Naive thymus-derived CD4-positive, alpha-beta T cell (primary cell): Measurements from ENCODE around the gene ZMYND11. TPM values are rescaled to one million over a fixed set of nuclear protein-coding genes. Genes with fewer than 3 reads are reported as not detected.
A peak's percentile ranks its signal among the peaks of the same experiment; 100 is the strongest.

Experiments
- ATAC-seq: fragments of 150-1000 bp; cut with Tn5 transposase; 2 replicates; pipeline ENCODE4 v1.10.0; 2021; ENCODE audit warnings: mild to moderate bottlenecking, moderate library complexity
- CTCF ChIA-PET: fragments of 350-600 bp; sonication (Branson Sonifier 250); formaldehyde crosslinking; loops from one replicate; lab custom pipeline; 2021; ENCODE audit warnings: antibody characterized with exemption; lab: Charles Lee
- POLR2A ChIA-PET: fragments of 350-600 bp; sonication (Branson Sonifier 250); formaldehyde crosslinking; loops from one replicate; lab custom pipeline; 2021; ENCODE audit warnings: antibody characterized with exemption, inconsistent platforms; lab: Charles Lee
- DNase-seq, 9 donors: peaks; one replicate each; pipeline versions ENCODE4 v3.0.0 to v3.0.0-alpha.2; 2020 to 2022; ENCODE audit warnings: mixed read lengths in 1 of 9
- H3K27ac ChIP-seq: one replicate; pipeline ENCODE4 v1.7.0; 2013; ENCODE audit warnings: mild to moderate bottlenecking, low read depth, low read length, moderate library complexity
- H3K27me3 ChIP-seq, 2 donors: one replicate each; pipeline ENCODE4 v1.7.0; 2013; ENCODE audit warnings: low read length in 2 of 2, mild to moderate bottlenecking in 2 of 2, moderate library complexity in 2 of 2; ENCODE audit not compliant: control insufficient read depth in 2 of 2, insufficient read depth in 2 of 2
- H3K36me3 ChIP-seq, 3 experiments: 1 replicate in 2 of 3; 2 replicates in 1 of 3; pipeline ENCODE4 v1.7.0; 2013; ENCODE audit warnings: low read length in 3 of 3, mild to moderate bottlenecking in 3 of 3, moderate library complexity in 1 of 3; ENCODE audit not compliant: insufficient read depth in 3 of 3, control insufficient read depth in 2 of 3
- H3K4me1 ChIP-seq, 2 donors: one replicate each; pipeline ENCODE4 v1.7.0; 2013; ENCODE audit warnings: low read length in 2 of 2, mild to moderate bottlenecking in 2 of 2, moderate library complexity in 1 of 2; ENCODE audit not compliant: control insufficient read depth in 2 of 2, insufficient read depth in 2 of 2
- H3K4me3 ChIP-seq: 2 replicates; pipeline ENCODE4 v1.7.0; 2013; ENCODE audit warnings: mild to moderate bottlenecking, low read length
- H3K9me3 ChIP-seq, 3 experiments: 1 replicate in 2 of 3; 2 replicates in 1 of 3; pipeline ENCODE4 v1.7.0; 2013; ENCODE audit warnings: low read length in 3 of 3; ENCODE audit not compliant: control insufficient read depth in 2 of 3
- H3K27ac Mint-ChIP-seq, 9 donors: one replicate each; pipeline ENCODE4 v1.8.0; 2020 to 2022; ENCODE audit warnings: mixed read lengths in 9 of 9, mild to moderate bottlenecking in 8 of 9, moderate library complexity in 5 of 9, inconsistent platforms in 2 of 9
- H3K27me3 Mint-ChIP-seq, 5 donors: one replicate each; pipeline ENCODE4 v1.8.0; 2021 to 2022; ENCODE audit warnings: mixed read lengths in 5 of 5, mild to moderate bottlenecking in 1 of 5
- H3K36me3 Mint-ChIP-seq, 5 donors: one replicate each; pipeline ENCODE4 v1.8.0; 2020 to 2022; ENCODE audit warnings: mixed read lengths in 5 of 5, mild to moderate bottlenecking in 3 of 5, inconsistent platforms in 1 of 5
- H3K4me1 Mint-ChIP-seq, 7 donors: one replicate each; pipeline ENCODE4 v1.8.0; 2020 to 2022; ENCODE audit warnings: mixed read lengths in 7 of 7, mild to moderate bottlenecking in 3 of 7, inconsistent platforms in 1 of 7
- H3K4me3 Mint-ChIP-seq, 10 donors: one replicate each; pipeline ENCODE4 v1.8.0; 2020 to 2022; ENCODE audit warnings: mild to moderate bottlenecking in 10 of 10, mixed read lengths in 10 of 10, moderate library complexity in 6 of 10, inconsistent platforms in 2 of 10
- H3K9me3 Mint-ChIP-seq, 11 donors: one replicate each; pipeline ENCODE4 v1.8.0; 2020 to 2022; ENCODE audit warnings: mixed read lengths in 11 of 11, mild to moderate bottlenecking in 4 of 11, inconsistent platforms in 1 of 11, moderate library complexity in 1 of 11
- intact Hi-C, 2 donors: fragments of 100-400 bp; cut with micrococcal nuclease; formaldehyde crosslinking; loops; one replicate each; pipeline ENCODE4 v1.15.1; 2023
- polyA plus RNA-seq, 2 donors: library from polyadenylated mRNA; unstranded; fragments of 300-500 nt; fragmentation: Illumina TruSeq; gene quantifications; one replicate each; pipeline ENCODE4 v1.2.3, GENCODE V29; 2021
- total RNA-seq, 6 experiments: library from RNA in 5 of 6; stranded (reverse) in 5 of 6; gene quantifications; 1 replicate in 5 of 6; 2 replicates in 1 of 6; pipeline ENCODE4 v1.2.3 and lab custom pipeline; 2021 to 2026

Gene ZMYND11
- total and polyA plus RNA-seq, 7 experiments from 2014 or later: 25.7 to 63.1 (median 41.9) TPM

DNA sequence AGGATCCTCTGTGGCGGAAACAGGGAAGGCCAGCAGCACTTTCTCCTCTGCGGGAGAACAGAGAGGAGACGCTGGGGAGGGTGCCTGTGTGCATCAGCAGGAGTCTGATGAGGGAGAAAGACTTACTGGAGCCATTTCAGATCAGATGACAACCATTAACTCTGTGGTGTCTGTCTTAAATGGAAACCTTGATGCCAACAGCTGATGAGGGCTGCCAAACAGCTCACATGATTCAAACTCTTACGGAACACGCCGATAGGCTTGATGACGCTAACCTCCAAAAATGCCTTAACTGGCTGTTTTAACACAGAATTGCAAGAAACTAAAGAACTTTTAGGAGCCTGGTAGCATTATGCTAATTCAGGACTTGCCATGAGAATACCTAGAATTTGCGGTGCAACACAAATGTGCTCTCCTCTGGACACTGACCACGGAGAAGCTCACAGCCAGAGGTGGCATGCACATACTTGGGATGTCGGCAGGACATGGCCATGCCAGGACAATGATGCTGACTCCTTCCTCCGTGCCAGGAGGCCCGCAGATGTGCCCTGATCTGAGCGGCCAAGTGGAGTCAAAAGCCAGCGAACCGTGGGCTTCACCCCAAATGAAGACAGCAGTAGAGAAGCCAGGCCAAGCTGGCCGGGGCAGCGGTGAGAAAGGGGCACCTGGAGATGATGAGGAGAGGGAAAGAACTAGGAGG is 154.9 kb downstream of the ZMYND11 start:
- no peak overlapping the region for H3K4me3 ChIP-seq
- DNase-seq: no peak
- peak overlapping the region in 1 of 9 donors; percentile 36 for H3K27ac Mint-ChIP-seq
- no peak overlapping the region for H3K27ac ChIP-seq
- intact Hi-C loops: no loop called here
- no peaks in the 10 kb centered on the region for H3K27me3 ChIP-seq
- peaks cover 0 to 4% (median 0%) of the 10 kb centered on the region in 11 donors for H3K9me3 Mint-ChIP-seq
- ATAC-seq: no peak
- ChIA-PET POLR2A (no interaction called here), CTCF (no interaction called here)
- H3K4me1 Mint-ChIP-seq: peaks cover 0 to 2% (median 0%) of the 10 kb centered on the region in 7 donors
- H3K36me3 Mint-ChIP-seq: peaks cover 0 to 21% (median 7%) of the 10 kb centered on the region in 5 donors
- H3K36me3 ChIP-seq: peaks cover 0 to 7% (median 0%) of the 10 kb centered on the region in 3 experiments
- H3K4me1 ChIP-seq: no peaks in the 10 kb centered on the region
- H3K27me3 Mint-ChIP-seq: peaks cover 0 to 5% (median 0%) of the 10 kb centered on the region in 5 donors
- H3K4me3 Mint-ChIP-seq: no peak overlapping the region
- H3K9me3 ChIP-seq: no peaks in the 10 kb centered on the region

DNA sequence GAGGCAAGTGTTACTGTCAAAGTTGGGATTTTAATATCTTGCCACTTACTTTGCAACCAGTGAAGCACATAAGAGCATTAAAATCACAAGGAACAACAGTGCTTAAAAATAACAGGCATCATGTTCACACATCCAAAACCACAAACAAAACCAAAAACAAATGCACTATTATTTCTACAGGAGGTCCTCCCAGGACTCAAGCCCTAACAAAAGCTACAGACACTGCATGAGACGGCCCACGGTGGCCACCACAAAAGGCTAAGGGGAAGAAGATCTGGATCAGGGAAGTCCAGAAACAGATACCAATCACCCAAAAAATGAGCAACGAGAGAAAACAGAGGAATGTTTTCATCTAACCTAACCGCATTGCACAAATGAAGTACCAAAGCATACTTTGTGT is 158.4 kb downstream of the ZMYND11 start:
- H3K9me3 ChIP-seq: no peaks in the 10 kb centered on the region
- intact Hi-C loops: no loop called here
- ChIA-PET CTCF (no interaction called here), POLR2A (no interaction called here)
- Mint-ChIP-seq H3K36me3 (peaks cover 2 to 7% (median 4%) of the 10 kb centered on the region in 5 donors), H3K27me3 (peaks cover 0 to 5% (median 0%) of the 10 kb centered on the region in 5 donors), H3K27ac (no peak overlapping the region), H3K9me3 (peaks cover 0 to 4% (median 0%) of the 10 kb centered on the region in 11 donors), H3K4me3 (no peak overlapping the region), H3K4me1 (peaks cover 0 to 2% (median 0%) of the 10 kb centered on the region in 7 donors)
- peaks cover 0 to 3% (median 0%) of the 10 kb centered on the region in 3 experiments for H3K36me3 ChIP-seq
- DNase-seq (no peak), ATAC-seq (no peak)
- no peak overlapping the region for H3K4me3 ChIP-seq
- no peaks in the 10 kb centered on the region for H3K27me3 ChIP-seq
- no peaks in the 10 kb centered on the region for H3K4me1 ChIP-seq
- no peak overlapping the region for H3K27ac ChIP-seq

DNA sequence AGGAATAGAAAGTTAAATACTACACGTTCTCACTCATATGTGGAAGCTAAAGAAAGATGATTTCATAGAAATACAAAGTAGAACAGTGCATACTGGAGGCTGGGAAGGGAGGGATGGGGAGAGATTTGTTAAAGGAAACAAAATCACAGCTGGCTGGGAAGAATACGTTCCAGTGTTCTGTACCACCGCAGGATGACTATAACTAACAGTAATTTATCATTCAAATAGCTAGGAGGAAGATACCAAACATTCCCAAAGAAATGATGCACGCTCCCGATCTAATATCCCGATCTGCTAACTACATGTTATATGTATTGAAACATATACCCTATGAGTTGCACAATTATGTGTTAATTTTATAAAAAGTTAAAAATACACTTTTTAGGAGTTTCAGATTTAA is 162.3 kb downstream of the ZMYND11 start:
- no peak overlapping the region for H3K27ac ChIP-seq
- H3K27me3 Mint-ChIP-seq: peaks cover 0 to 5% (median 0%) of the 10 kb centered on the region in 5 donors
- no peaks in the 10 kb centered on the region for H3K27me3 ChIP-seq
- intact Hi-C loops: no loop called here
- no peak overlapping the region for H3K27ac Mint-ChIP-seq
- peaks cover 0 to 4% (median 0%) of the 10 kb centered on the region in 11 donors for H3K9me3 Mint-ChIP-seq
- H3K9me3 ChIP-seq: no peaks in the 10 kb centered on the region
- POLR2A ChIA-PET: no interaction called here
- H3K4me3 ChIP-seq: no peak overlapping the region
- ATAC-seq (no peak), DNase-seq (no peak)
- H3K36me3 Mint-ChIP-seq: peaks cover 2 to 11% (median 4%) of the 10 kb centered on the region in 5 donors
- no peaks in the 10 kb centered on the region for H3K36me3 ChIP-seq
- no peak overlapping the region for H3K4me3 Mint-ChIP-seq
- peaks cover 0 to 2% (median 0%) of the 10 kb centered on the region in 7 donors for H3K4me1 Mint-ChIP-seq
- CTCF ChIA-PET: no interaction called here
- H3K4me1 ChIP-seq: no peaks in the 10 kb centered on the region

DNA sequence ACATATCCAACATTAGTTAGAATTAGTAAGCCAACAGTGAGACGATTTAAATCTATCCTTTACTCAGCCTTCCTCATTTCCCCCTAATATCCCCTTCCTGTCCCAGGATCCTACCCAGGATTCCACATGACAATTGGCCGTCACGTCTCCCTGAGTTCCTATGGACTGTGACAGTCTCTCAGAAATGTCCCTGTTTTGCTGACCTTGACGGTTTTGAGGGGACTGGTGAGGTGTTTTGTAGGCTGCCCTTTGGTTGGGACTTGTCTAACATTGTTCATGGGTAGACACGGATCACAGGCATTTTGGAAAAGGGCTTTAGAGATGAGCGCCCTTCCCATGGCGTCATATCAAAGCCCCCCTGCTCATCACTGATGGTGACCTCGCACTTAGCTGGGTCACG is 162.8 kb downstream of the ZMYND11 start:
- no peak overlapping the region for H3K27ac ChIP-seq
- H3K27me3 ChIP-seq: no peaks in the 10 kb centered on the region
- no peak overlapping the region for H3K4me3 ChIP-seq
- peaks cover 0 to 11% (median 3%) of the 10 kb centered on the region in 5 donors for H3K36me3 Mint-ChIP-seq
- H3K9me3 Mint-ChIP-seq: peaks cover 0 to 4% (median 0%) of the 10 kb centered on the region in 11 donors
- no peaks in the 10 kb centered on the region for H3K36me3 ChIP-seq
- H3K27me3 Mint-ChIP-seq: peaks cover 0 to under 1% (median 0%) of the 10 kb centered on the region in 5 donors
- ChIA-PET CTCF (no interaction called here), POLR2A (no interaction called here)
- peaks cover 0 to 2% (median 0%) of the 10 kb centered on the region in 7 donors for H3K4me1 Mint-ChIP-seq
- H3K4me1 ChIP-seq: no peaks in the 10 kb centered on the region
- no peaks in the 10 kb centered on the region for H3K9me3 ChIP-seq
- ATAC-seq: no peak
- no peak overlapping the region for H3K27ac Mint-ChIP-seq
- no peak overlapping the region for H3K4me3 Mint-ChIP-seq
- intact Hi-C loops: no loop called here
- no peak for DNase-seq

DNA sequence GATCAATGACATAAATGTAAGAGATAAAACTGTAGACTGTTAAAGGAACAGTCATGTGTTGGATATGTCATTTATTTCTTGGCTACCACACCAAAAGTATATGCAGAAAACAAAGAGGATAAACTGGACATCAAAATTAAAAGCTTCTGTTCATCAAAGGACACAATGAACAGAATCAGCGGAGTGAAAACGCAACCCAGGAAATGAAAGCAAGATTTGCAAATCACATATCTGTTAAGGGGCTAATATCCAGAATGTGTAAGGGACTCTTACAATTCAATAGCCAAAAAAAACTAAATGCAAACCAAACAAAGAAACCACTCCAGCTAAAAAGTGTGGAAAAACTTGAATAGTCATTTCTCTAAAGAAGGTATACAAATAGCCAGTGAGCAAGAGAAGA is 164.3 kb downstream of the ZMYND11 start:
- Mint-ChIP-seq H3K27ac (no peak overlapping the region), H3K36me3 (peaks cover 0 to 14% (median 0%) of the 10 kb centered on the region in 5 donors), H3K9me3 (peaks cover 0 to 4% (median 0%) of the 10 kb centered on the region in 11 donors), H3K27me3 (no peaks in the 10 kb centered on the region), H3K4me3 (no peak overlapping the region), H3K4me1 (no peaks in the 10 kb centered on the region)
- Histone ChIP-seq H3K9me3 (no peaks in the 10 kb centered on the region), H3K27me3 (no peaks in the 10 kb centered on the region), H3K36me3 (no peaks in the 10 kb centered on the region), H3K4me3 (no peak overlapping the region), H3K4me1 (no peaks in the 10 kb centered on the region), H3K27ac (no peak overlapping the region)
- intact Hi-C loops: no loop called here
- ChIA-PET POLR2A (interaction anchor here (0.6 kb wide), 1 partner anchor 162 kb away, joined by 3 read pairs; no protein-coding TSS in a partner anchor), CTCF (interaction anchor here (0.7 kb wide), 1 partner anchor 61 kb away, joined by 3 read pairs; no protein-coding TSS in a partner anchor)
- no peak for DNase-seq
- no peak for ATAC-seq

DNA sequence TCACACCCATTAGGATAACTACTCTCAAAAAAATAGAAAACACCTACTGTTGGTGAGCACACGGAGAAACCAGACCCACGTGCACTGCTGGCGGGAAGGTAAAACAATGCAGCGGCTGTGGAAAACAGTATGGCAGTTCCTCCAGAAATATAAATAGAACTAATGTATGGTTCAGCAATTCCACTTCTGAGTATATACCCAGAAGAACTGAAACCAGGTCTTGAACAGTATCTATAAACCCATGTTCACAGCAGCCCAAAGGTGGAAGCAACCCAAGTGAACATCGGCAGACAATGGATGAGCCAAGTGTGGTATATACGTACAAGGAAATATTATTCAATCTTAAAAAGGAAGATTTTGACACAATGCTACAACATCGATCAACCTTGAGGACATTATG is 164.7 kb downstream of the ZMYND11 start:
- Histone ChIP-seq H3K4me3 (no peak overlapping the region), H3K27me3 (no peaks in the 10 kb centered on the region), H3K9me3 (no peaks in the 10 kb centered on the region), H3K36me3 (no peaks in the 10 kb centered on the region), H3K27ac (no peak overlapping the region), H3K4me1 (no peaks in the 10 kb centered on the region)
- DNase-seq (no peak), ATAC-seq (no peak)
- peaks cover 0 to 14% (median 0%) of the 10 kb centered on the region in 5 donors for H3K36me3 Mint-ChIP-seq
- ChIA-PET CTCF (interaction anchor here (0.7 kb wide), 1 partner anchor 61 kb away, joined by 3 read pairs; no protein-coding TSS in a partner anchor), POLR2A (no interaction called here)
- no peaks in the 10 kb centered on the region for H3K4me1 Mint-ChIP-seq
- no peak overlapping the region for H3K27ac Mint-ChIP-seq
- H3K27me3 Mint-ChIP-seq: no peaks in the 10 kb centered on the region
- no peak overlapping the region for H3K4me3 Mint-ChIP-seq
- intact Hi-C loops: no loop called here
- peaks cover 0 to 3% (median 0%) of the 10 kb centered on the region in 11 donors for H3K9me3 Mint-ChIP-seq
